K562 (cell line): Measurements from ENCODE around the gene PYGM. TPM values are rescaled to one million over a fixed set of nuclear protein-coding genes. Genes with fewer than 3 reads are reported as not detected.

Source experiments
- AFF1 ChIP-seq, 2 experiments: fragments of 450-650 bp; IDR thresholded peaks; 2 replicates each; pipeline ENCODE4 v1.6.1; 2018; ENCODE audit warnings: mild to moderate bottlenecking in 2 of 2, low read depth in 1 of 2; ENCODE audit not compliant: partially characterized antibody in 2 of 2
- ARHGAP35 ChIP-seq: fragments of 450-650 bp; IDR thresholded peaks from 2 replicates; pipeline ENCODE4 v1.6.1; 2018; ENCODE audit not compliant: partially characterized antibody
- CBX3 ChIP-seq, 2 experiments: IDR thresholded peaks; 1 replicate in 1 of 2; 2 replicates in 1 of 2; pipeline ENCODE4 v1.6.1; 2012; ENCODE audit warnings: inconsistent platforms in 2 of 2, low read length in 2 of 2, borderline replicate concordance in 1 of 2, control low read depth in 1 of 2
- HLTF ChIP-seq: fragments of 450-650 bp; IDR thresholded peaks from 2 replicates; pipeline ENCODE4 v1.6.1; 2016
- KLF10 ChIP-seq: fragments of 250-450 bp; sonication (Bioruptor Pico); IDR thresholded peaks from 2 replicates; pipeline ENCODE4 v1.6.1; 2021; ENCODE audit warnings: matching md5 sums
- KLF13 ChIP-seq: fragments of 450-650 bp; IDR thresholded peaks from 2 replicates; pipeline ENCODE4 v1.6.1; 2016; ENCODE audit warnings: missing genetic modification characterization, low read depth, mild to moderate bottlenecking, missing compliant biosample characterization, moderate library complexity, borderline replicate concordance
- NCOA1 ChIP-seq: fragments of 450-650 bp; IDR thresholded peaks from 2 replicates; pipeline ENCODE4 v1.6.1; 2016; ENCODE audit warnings: low read depth
- NFE2 ChIP-seq: IDR thresholded peaks from 2 replicates; pipeline ENCODE4 v1.6.1; 2014; ENCODE audit warnings: antibody characterized with exemption, low read depth
- NFE2L1 ChIP-seq: fragments of 450-650 bp; IDR thresholded peaks from 2 replicates; pipeline ENCODE4 v1.6.1; 2016; ENCODE audit warnings: missing genetic modification characterization, low read depth, mild to moderate bottlenecking, missing compliant biosample characterization, moderate library complexity, borderline replicate concordance
- RB1 ChIP-seq: fragments of 450-650 bp; IDR thresholded peaks from 2 replicates; pipeline ENCODE4 v1.6.1; 2017; ENCODE audit warnings: low read depth, mild to moderate bottlenecking
- RBM34 ChIP-seq: fragments of 200-400 bp; formaldehyde crosslinking; IDR thresholded peaks from 2 replicates; pipeline ENCODE4 v1.6.1; 2018; ENCODE audit warnings: low read length, borderline replicate concordance; ENCODE audit not compliant: insufficient read depth
- RERE ChIP-seq: sonication (generic); formaldehyde crosslinking; IDR thresholded peaks from 2 replicates; pipeline ENCODE4 v1.8.0; 2023; ENCODE audit warnings: missing genetic modification reagents, mild to moderate bottlenecking, borderline replicate concordance
- RFX1 ChIP-seq: fragments of 450-650 bp; IDR thresholded peaks from 2 replicates; pipeline ENCODE4 v1.6.1; 2016; ENCODE audit warnings: mild to moderate bottlenecking, moderate library complexity
- RFX5 ChIP-seq: IDR thresholded peaks from 2 replicates; pipeline ENCODE4 v1.6.1; 2011; ENCODE audit warnings: low read depth, mild to moderate bottlenecking, improper control_type of control experiment, low read length
- SMARCB1 ChIP-seq: IDR thresholded peaks from 2 replicates; pipeline ENCODE4 v1.6.1; 2011; ENCODE audit warnings: improper control_type of control experiment, low read depth; ENCODE audit not compliant: insufficient read length
- SPI1 ChIP-seq: IDR thresholded peaks from 2 replicates; pipeline ENCODE4 v1.6.1; 2011; ENCODE audit warnings: low read depth, low read length, control low read depth, borderline replicate concordance
- ZFP36 ChIP-seq: fragments of 150-350 bp; IDR thresholded peaks from 2 replicates; pipeline ENCODE4 v1.6.1; 2018; ENCODE audit warnings: low read length, low read depth; ENCODE audit not compliant: partially characterized antibody
- ZNF184 ChIP-seq: sonication (generic); formaldehyde crosslinking; IDR thresholded peaks from 2 replicates; pipeline ENCODE4 v1.5.0; 2020; ENCODE audit warnings: missing genetic modification reagents
- ZNF431 ChIP-seq: sonication (generic); formaldehyde crosslinking; IDR thresholded peaks from 2 replicates; pipeline ENCODE4 v1.8.0; 2022; ENCODE audit warnings: mild to moderate bottlenecking, missing genetic modification reagents
- polyA plus RNA-seq, 8 experiments: library from polyadenylated mRNA; depleted of rRNA in 4 of 8; stranded (reverse) in 5 of 8; unstranded in 3 of 8; fragments of >200 nt; fragmentation: Nextera tagmentation in 2 of 8; fragmentation: Illumina TruSeq in 1 of 8; extraction: Ambion mirVana in 2 of 8; extraction: Trizol in 1 of 8; gene quantifications; 2 replicates each; pipeline versions ENCODE4 v1.2.1 to v1.2.3, GENCODE V29; 2011 to 2014; ENCODE audit warnings: inconsistent platforms in 1 of 8, missing spikeins in 1 of 8
- total RNA-seq, 7 experiments: library from RNA; depleted of rRNA in 6 of 7; stranded (reverse); fragments of >200 nt in 6 of 7; fragmentation: Illumina TruSeq in 2 of 7; extraction: Trizol in 2 of 7; gene quantifications; 2 replicates each; pipeline versions ENCODE4 v1.2.1 to v1.2.3, GENCODE V29; 2011 to 2021; ENCODE audit warnings: low replicate concordance in 1 of 7

Gene PYGM
- total and polyA plus RNA-seq, 9 of the 15 experiments (the other 6 are each of a cell fraction or from before 2014, with no cell fraction given) = 0.07 to 1.5 (median 0.68) TPM

- TF ChIP-seq KLF13 (tag) (no peak), NCOA1 (no peak), SPI1 (no peak), CBX3 (IDR thresholded peaks at IDR 0.05; ENCODE audit: borderline replicate concordance in 1 of 2, low read length in 2 of 2) (0 out of 3 replicates have a peak, but pooled peaks of 1 of the 2 experiments have one; percentile 25), KLF10 (CRISPR knock-in tag) (no peak), ARHGAP35 (no peak), ZNF431 (CRISPR knock-in tag) (no peak), NFE2 (no peak), RB1 (peak; percentile 83; the same call in 1 of the 2 replicates), ZNF184 (CRISPR knock-in tag) (no peak), NFE2L1 (tag) (no peak), RBM34 (no peak), RFX1 (no peak), RFX5 (no peak), ZFP36 (no peak), SMARCB1 (no peak), AFF1 (IDR thresholded peaks at IDR 0.05; ENCODE audit: low read depth in 1 of 2, partially characterized antibody in 2 of 2) (no peak), HLTF (0 out of 2 replicates have a peak, but pooled peaks have one; percentile 66), RERE (CRISPR knock-in tag) (no peak)
These were observed 15.9 kb downstream of the PYGM start, which contains the start of gene RASGRP2 (continued) for GRCh38 chr11:64743591-64744543.
